DND-41 (cell line): Measurements from ENCODE around the gene OCIAD2.

Experiments used
- CTCF ChIP-seq: IDR thresholded peaks from 2 replicates; pipeline ENCODE4 v1.5.1; 2012; ENCODE audit warnings: borderline replicate concordance, low read length, moderate library complexity, mild to moderate bottlenecking; ENCODE audit not compliant: poor library complexity, severe bottlenecking; ENCODE audit errors: extremely low read depth
- EZH2 ChIP-seq: IDR thresholded peaks from 3 replicates; pipeline ENCODE4 v1.6.1; 2012; ENCODE audit warnings: borderline replicate concordance, low read depth, mild to moderate bottlenecking, moderate library complexity, low read length, inconsistent platforms; ENCODE audit not compliant: severe bottlenecking

GRCh38 chr4:48862038-48862437, 44.5 kb downstream of the OCIAD2 start:
- TF ChIP-seq CTCF (no peak), EZH2 (no peak)
